Liver (tissue), 9 donors: ENCODE results near the gene R3HDM1. TPM values are rescaled to one million over a fixed set of nuclear protein-coding genes. Genes with fewer than 3 reads are reported as not detected.

Experiments used
- DNase-seq: peaks from one replicate; pipeline ENCODE4 v3.0.0-alpha.2; 2017; ENCODE audit warnings: low spot score
- H3K27ac ChIP-seq, 2 donors: one replicate each; pipeline ENCODE4 v1.7.0; 2013; ENCODE audit warnings: inconsistent platforms in 2 of 2, low read length in 2 of 2, control low read depth in 1 of 2, low read depth in 1 of 2, mild to moderate bottlenecking in 1 of 2
- H3K27me3 ChIP-seq, 4 donors: one replicate each; pipeline versions ENCODE4 v1.6.1 to v1.7.0; 2013; ENCODE audit warnings: low read length in 3 of 4, inconsistent platforms in 1 of 4, mild to moderate bottlenecking in 1 of 4, moderate library complexity in 1 of 4; ENCODE audit not compliant: control insufficient read depth in 4 of 4, insufficient read depth in 4 of 4
- H3K36me3 ChIP-seq, 4 donors: one replicate each; pipeline versions ENCODE4 v1.6.1 to v1.7.0; 2013; ENCODE audit warnings: low read length in 3 of 4, mild to moderate bottlenecking in 3 of 4, low read depth in 1 of 4, moderate library complexity in 1 of 4; ENCODE audit not compliant: control insufficient read depth in 4 of 4, insufficient read depth in 3 of 4
- H3K4me1 ChIP-seq, 4 donors: one replicate each; pipeline versions ENCODE4 v1.6.1 to v1.7.0; 2013; ENCODE audit warnings: low read length in 3 of 4, mild to moderate bottlenecking in 3 of 4, moderate library complexity in 1 of 4; ENCODE audit not compliant: control insufficient read depth in 4 of 4, insufficient read depth in 4 of 4
- H3K4me3 ChIP-seq, 3 donors: one replicate each; pipeline versions ENCODE4 v1.6.1 to v1.7.0; 2013; ENCODE audit warnings: low read length in 3 of 3, control low read depth in 1 of 3, low read depth in 1 of 3, mild to moderate bottlenecking in 1 of 3
- H3K9ac ChIP-seq, 2 donors: one replicate each; pipeline ENCODE4 v1.7.0; 2013; ENCODE audit warnings: low read length in 2 of 2, mild to moderate bottlenecking in 2 of 2, moderate library complexity in 2 of 2, control low read depth in 1 of 2, low read depth in 1 of 2
- H3K9me3 ChIP-seq, 4 donors: one replicate each; pipeline versions ENCODE4 v1.6.1 to v1.7.0; 2013; ENCODE audit warnings: low read length in 3 of 4; ENCODE audit not compliant: control insufficient read depth in 4 of 4
- EGR1 ChIP-seq, 2 donors: IDR thresholded peaks; 2 replicates each; pipeline ENCODE4 v1.6.1; 2016 to 2018; ENCODE audit warnings: antibody characterized with exemption in 2 of 2, low read depth in 2 of 2
- FOXA1 ChIP-seq: IDR thresholded peaks from 2 replicates; pipeline ENCODE4 v1.6.1; 2016; ENCODE audit warnings: antibody characterized with exemption
- GABPA ChIP-seq, 2 donors: IDR thresholded peaks in 1 of 2; conservative IDR thresholded peaks in 1 of 2; 2 replicates each; pipeline ENCODE4 v1.6.1; 2016; ENCODE audit warnings: antibody characterized with exemption in 2 of 2, mild to moderate bottlenecking in 1 of 2, moderate library complexity in 1 of 2
- HNF4A ChIP-seq, 2 donors: conservative IDR thresholded peaks; 2 replicates each; pipeline ENCODE4 v1.6.1; 2016; ENCODE audit warnings: antibody characterized with exemption in 2 of 2, mild to moderate bottlenecking in 2 of 2
- HNF4G ChIP-seq: IDR thresholded peaks from 2 replicates; pipeline ENCODE4 v1.6.1; 2016; ENCODE audit warnings: antibody characterized with exemption
- NR2F2 ChIP-seq: IDR thresholded peaks from 2 replicates; pipeline ENCODE4 v1.6.1; 2016; ENCODE audit warnings: antibody characterized with exemption
- RAD21 ChIP-seq, 2 donors: IDR thresholded peaks; 2 replicates each; pipeline ENCODE4 v1.6.1; 2016; ENCODE audit warnings: antibody characterized with exemption in 2 of 2, mild to moderate bottlenecking in 2 of 2
- RXRA ChIP-seq, 2 donors: IDR thresholded peaks; 2 replicates each; pipeline ENCODE4 v1.6.1; 2017 to 2018; ENCODE audit warnings: antibody characterized with exemption in 2 of 2, mild to moderate bottlenecking in 1 of 2
- TAF1 ChIP-seq: conservative IDR thresholded peaks from 2 replicates; pipeline ENCODE4 v1.6.1; 2016; ENCODE audit warnings: antibody characterized with exemption, mild to moderate bottlenecking
- YY1 ChIP-seq: IDR thresholded peaks from 2 replicates; pipeline ENCODE4 v1.6.1; 2016; ENCODE audit warnings: antibody characterized with exemption, mild to moderate bottlenecking
- WGBS: extraction: QIAGEN DNeasy Blood & Tissue Kit; methylation state at CpG from one replicate; pipeline ENCODE4 v1.1.7; 2013; 5-methylcytosine and 5-hydroxymethylcytosine counted together
- polyA plus RNA-seq, 2 donors: library from polyadenylated mRNA; stranded (reverse) in 1 of 2; unstranded in 1 of 2; fragments of 200-250 nt in 1 of 2; fragments of >200 nt in 1 of 2; fragmentation: Nextera tagmentation in 1 of 2; extraction: Ambion mirVana in 1 of 2; gene quantifications; one replicate each; pipeline versions ENCODE4 v1.2.1 to v1.2.3, GENCODE V29; 2013 to 2015
- total RNA-seq, 2 donors: library from RNA; depleted of rRNA; stranded (reverse); fragments of >200 nt; gene quantifications; one replicate each; pipeline ENCODE4 v1.2.3, GENCODE V29; 2014
- TF ChIP-seq, protein P1 (sequence below): IDR thresholded peaks from 2 replicates; pipeline ENCODE4 v1.6.1; 2016; ENCODE audit warnings: antibody characterized with exemption
- TF ChIP-seq, protein P2 (sequence below): IDR thresholded peaks from 2 replicates; pipeline ENCODE4 v1.6.1; 2016; ENCODE audit warnings: antibody characterized with exemption
- TF ChIP-seq, protein P3 (sequence below): fragments of 150-350 bp; IDR thresholded peaks from 2 replicates; pipeline ENCODE4 v1.5.1; 2017; ENCODE audit warnings: improper control_type of control experiment, low read depth, low read length; ENCODE audit not compliant: missing input control
- TF ChIP-seq, protein P4 (sequence below): IDR thresholded peaks from 2 replicates; pipeline ENCODE4 v1.6.1; 2016; ENCODE audit warnings: antibody characterized with exemption, mild to moderate bottlenecking
- donor health status: healthy.
- donor health status: healthy.
- donor health status: healthy.
- donor health status: healthy.
- donor health status: healthy.

Gene R3HDM1
- total and polyA plus RNA-seq, 4 donors = 6.0 to 10.0 (median 8.8) TPM

DNA sequence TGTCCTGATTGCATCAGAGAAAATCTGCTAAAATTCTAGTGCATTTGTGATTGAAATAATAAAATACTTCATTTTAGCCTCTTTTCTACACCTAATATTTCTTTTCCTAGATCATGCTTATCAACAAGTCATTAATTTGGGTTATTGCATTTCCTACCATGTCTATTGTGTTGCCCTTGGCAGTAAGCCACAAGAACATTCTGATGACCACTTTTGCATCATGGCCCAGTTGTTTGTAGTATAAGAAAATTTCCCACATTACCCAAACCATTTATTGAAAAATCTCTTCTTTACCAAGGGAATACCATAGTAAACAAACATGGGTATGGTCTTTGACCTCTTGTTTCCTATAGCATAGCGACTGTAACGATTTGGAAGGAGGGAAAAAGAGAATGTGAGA lies 76.3 kb downstream of the R3HDM1 start:
- no peak overlapping the region for H3K27ac ChIP-seq
- TF ChIP-seq, protein P1, sequence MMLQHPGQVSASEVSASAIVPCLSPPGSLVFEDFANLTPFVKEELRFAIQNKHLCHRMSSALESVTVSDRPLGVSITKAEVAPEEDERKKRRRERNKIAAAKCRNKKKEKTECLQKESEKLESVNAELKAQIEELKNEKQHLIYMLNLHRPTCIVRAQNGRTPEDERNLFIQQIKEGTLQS = no peak
- TF ChIP-seq GABPA (IDR thresholded peaks at IDR 0.05 in 1 of 2, conservative IDR thresholded peaks at IDR 0.05 in 1 of 2) (no peak), RXRA (IDR thresholded peaks at IDR 0.05) (no peak), NR2F2 (no peak), RAD21 (IDR thresholded peaks at IDR 0.05) (no peak), HNF4A (conservative IDR thresholded peaks at IDR 0.05) (no peak), YY1 (no peak), HNF4G (no peak)
- TF ChIP-seq, protein P2, sequence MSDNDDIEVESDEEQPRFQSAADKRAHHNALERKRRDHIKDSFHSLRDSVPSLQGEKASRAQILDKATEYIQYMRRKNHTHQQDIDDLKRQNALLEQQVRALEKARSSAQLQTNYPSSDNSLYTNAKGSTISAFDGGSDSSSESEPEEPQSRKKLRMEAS = no peak
- TF ChIP-seq, protein P3, sequence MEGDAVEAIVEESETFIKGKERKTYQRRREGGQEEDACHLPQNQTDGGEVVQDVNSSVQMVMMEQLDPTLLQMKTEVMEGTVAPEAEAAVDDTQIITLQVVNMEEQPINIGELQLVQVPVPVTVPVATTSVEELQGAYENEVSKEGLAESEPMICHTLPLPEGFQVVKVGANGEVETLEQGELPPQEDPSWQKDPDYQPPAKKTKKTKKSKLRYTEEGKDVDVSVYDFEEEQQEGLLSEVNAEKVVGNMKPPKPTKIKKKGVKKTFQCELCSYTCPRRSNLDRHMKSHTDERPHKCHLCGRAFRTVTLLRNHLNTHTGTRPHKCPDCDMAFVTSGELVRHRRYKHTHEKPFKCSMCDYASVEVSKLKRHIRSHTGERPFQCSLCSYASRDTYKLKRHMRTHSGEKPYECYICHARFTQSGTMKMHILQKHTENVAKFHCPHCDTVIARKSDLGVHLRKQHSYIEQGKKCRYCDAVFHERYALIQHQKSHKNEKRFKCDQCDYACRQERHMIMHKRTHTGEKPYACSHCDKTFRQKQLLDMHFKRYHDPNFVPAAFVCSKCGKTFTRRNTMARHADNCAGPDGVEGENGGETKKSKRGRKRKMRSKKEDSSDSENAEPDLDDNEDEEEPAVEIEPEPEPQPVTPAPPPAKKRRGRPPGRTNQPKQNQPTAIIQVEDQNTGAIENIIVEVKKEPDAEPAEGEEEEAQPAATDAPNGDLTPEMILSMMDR = no peak
- WGBS = 93% methylated on average over 2 of the region's 2 CpGs
- no peaks in the 10 kb centered on the region for H3K27me3 ChIP-seq
- peaks cover 0 to 11% (median 4%) of the 10 kb centered on the region in 4 donors for H3K36me3 ChIP-seq
- no peaks in the 10 kb centered on the region for H3K4me1 ChIP-seq
- DNase-seq = no peak
- H3K4me3 ChIP-seq = no peak overlapping the region
- no peaks in the 10 kb centered on the region for H3K9me3 ChIP-seq
- no peak overlapping the region for H3K9ac ChIP-seq

DNA sequence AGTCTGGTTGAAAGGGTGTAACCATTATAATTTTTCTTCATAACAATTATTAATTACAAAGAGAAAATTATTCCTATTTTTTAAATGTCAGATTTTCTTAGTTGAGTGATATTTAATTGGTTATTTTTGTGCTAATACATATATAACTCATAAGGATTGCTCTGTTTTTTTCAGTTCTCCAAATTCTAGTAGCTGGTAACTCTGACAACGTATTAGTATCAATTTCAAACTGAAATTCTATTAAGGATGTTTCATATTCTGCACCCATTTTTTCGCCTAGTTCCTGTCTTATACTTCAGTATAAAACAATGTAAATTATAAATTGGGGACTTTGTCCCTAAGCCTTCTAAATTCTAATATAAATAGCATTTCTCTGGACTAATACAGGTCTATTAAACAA lies 81.0 kb downstream of the R3HDM1 start:
- H3K36me3 ChIP-seq = peaks cover 0 to under 1% (median 0%) of the 10 kb centered on the region in 4 donors
- TF ChIP-seq, protein P1 = no peak
- TF ChIP-seq, protein P3 = no peak
- TF ChIP-seq YY1 = no peak
- TF ChIP-seq RAD21 (IDR thresholded peaks at IDR 0.05) = no peak
- TF ChIP-seq TAF1 = no peak
- TF ChIP-seq FOXA1 = no peak
- no peak for TF ChIP-seq HNF4A (conservative IDR thresholded peaks at IDR 0.05)
- TF ChIP-seq GABPA (IDR thresholded peaks at IDR 0.05 in 1 of 2, conservative IDR thresholded peaks at IDR 0.05 in 1 of 2) = no peak
- TF ChIP-seq, protein P4, sequence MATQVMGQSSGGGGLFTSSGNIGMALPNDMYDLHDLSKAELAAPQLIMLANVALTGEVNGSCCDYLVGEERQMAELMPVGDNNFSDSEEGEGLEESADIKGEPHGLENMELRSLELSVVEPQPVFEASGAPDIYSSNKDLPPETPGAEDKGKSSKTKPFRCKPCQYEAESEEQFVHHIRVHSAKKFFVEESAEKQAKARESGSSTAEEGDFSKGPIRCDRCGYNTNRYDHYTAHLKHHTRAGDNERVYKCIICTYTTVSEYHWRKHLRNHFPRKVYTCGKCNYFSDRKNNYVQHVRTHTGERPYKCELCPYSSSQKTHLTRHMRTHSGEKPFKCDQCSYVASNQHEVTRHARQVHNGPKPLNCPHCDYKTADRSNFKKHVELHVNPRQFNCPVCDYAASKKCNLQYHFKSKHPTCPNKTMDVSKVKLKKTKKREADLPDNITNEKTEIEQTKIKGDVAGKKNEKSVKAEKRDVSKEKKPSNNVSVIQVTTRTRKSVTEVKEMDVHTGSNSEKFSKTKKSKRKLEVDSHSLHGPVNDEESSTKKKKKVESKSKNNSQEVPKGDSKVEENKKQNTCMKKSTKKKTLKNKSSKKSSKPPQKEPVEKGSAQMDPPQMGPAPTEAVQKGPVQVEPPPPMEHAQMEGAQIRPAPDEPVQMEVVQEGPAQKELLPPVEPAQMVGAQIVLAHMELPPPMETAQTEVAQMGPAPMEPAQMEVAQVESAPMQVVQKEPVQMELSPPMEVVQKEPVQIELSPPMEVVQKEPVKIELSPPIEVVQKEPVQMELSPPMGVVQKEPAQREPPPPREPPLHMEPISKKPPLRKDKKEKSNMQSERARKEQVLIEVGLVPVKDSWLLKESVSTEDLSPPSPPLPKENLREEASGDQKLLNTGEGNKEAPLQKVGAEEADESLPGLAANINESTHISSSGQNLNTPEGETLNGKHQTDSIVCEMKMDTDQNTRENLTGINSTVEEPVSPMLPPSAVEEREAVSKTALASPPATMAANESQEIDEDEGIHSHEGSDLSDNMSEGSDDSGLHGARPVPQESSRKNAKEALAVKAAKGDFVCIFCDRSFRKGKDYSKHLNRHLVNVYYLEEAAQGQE = no peak
- TF ChIP-seq NR2F2 = no peak
- TF ChIP-seq, protein P2 = no peak
- TF ChIP-seq RXRA (IDR thresholded peaks at IDR 0.05) = no peak
- no peak for TF ChIP-seq HNF4G
- no peak for TF ChIP-seq EGR1 (IDR thresholded peaks at IDR 0.05; ENCODE audit: low read depth in 2 of 2)
- no peak overlapping the region for H3K4me3 ChIP-seq
- no peak overlapping the region for H3K27ac ChIP-seq
- WGBS = 97% methylated on average over 2 of the region's 2 CpGs
- no peak overlapping the region for H3K9ac ChIP-seq
- no peaks in the 10 kb centered on the region for H3K27me3 ChIP-seq
- DNase-seq = no peak
- no peaks in the 10 kb centered on the region for H3K4me1 ChIP-seq
- H3K9me3 ChIP-seq = no peaks in the 10 kb centered on the region
